K562 (cell line): ENCODE data around the gene COX15. TPM values are rescaled to one million over a fixed set of nuclear protein-coding genes. Genes with fewer than 3 reads are reported as not detected.

Experiments used
- ATAC-seq: fragments of 200-7000 bp; cut with Tn5 transposase; 3 replicates; pipeline ENCODE4 v1.9.1; 2020; ENCODE audit warnings: moderate library complexity
- BruUV-seq: library from RNA; stranded (reverse); fragments of 400-500 nt; replicated peaks from 2 replicates; lab custom pipeline; 2021; lab: Mats Ljungman, UMichigan
- CTCF ChIA-PET: fragments of 300-600 bp; formaldehyde crosslinking; extraction: SDS; loops from one replicate; lab custom pipeline; 2021; ENCODE audit warnings: low intra/inter-chr PET ratio; lab: Yijun Ruan, JAX
- POLR2A ChIA-PET: fragments of 300-600, 350-650 bp; sonication (Branson Sonifier 250); formaldehyde crosslinking; extraction: SDS; loops from one replicate; lab custom pipeline; 2021; ENCODE audit warnings: antibody characterized with exemption, inconsistent platforms; lab: Yijun Ruan, JAX
- DNase-seq, 4 experiments: peaks; one replicate each; pipeline versions ENCODE4 v3.0.0 to v3.0.0-alpha.2; 2011 to 2018; ENCODE audit warnings: low spot score in 3 of 4, mixed read lengths in 3 of 4; ENCODE audit errors: extremely low read depth in 1 of 4
- FAIRE-seq: peaks from 2 replicates; lab custom pipeline; 2011; peaks lifted over from hg19 to GRCh38; lab: Jason Lieb, UNC
- H2AFZ ChIP-seq: 2 replicates; pipeline ENCODE4 v1.6.0; 2011; ENCODE audit warnings: low read depth, low read length, control low read depth, inconsistent platforms
- H3K27ac ChIP-seq: fragments of 200-600 bp; 3 replicates; pipeline ENCODE4 v1.8.0; 2011; ENCODE audit warnings: low read depth, mild to moderate bottlenecking, control low read depth, inconsistent platforms, low read length, moderate library complexity, mixed read lengths; ENCODE audit errors: extremely low read depth
- H3K27me3 ChIP-seq, 2 experiments: fragments of 300-600 bp in 1 of 2; 2 replicates in 1 of 2; 3 replicates in 1 of 2; pipeline versions ENCODE4 v1.6.0 to v1.8.0; 2011; ENCODE audit warnings: inconsistent platforms in 2 of 2, low read length in 2 of 2, mild to moderate bottlenecking in 1 of 2, mixed read lengths in 1 of 2, moderate library complexity in 1 of 2; ENCODE audit not compliant: control insufficient read depth in 2 of 2, insufficient read depth in 2 of 2
- H3K36me3 ChIP-seq: fragments of 300-600 bp; 3 replicates; pipeline ENCODE4 v1.8.0; 2011; ENCODE audit warnings: mild to moderate bottlenecking, low read length, inconsistent platforms; ENCODE audit not compliant: control insufficient read depth, insufficient read depth
- H3K4me1 ChIP-seq, 2 experiments: fragments of 200-600 bp in 1 of 2; replicated peaks in 1 of 2; 2 replicates in 1 of 2; 3 replicates in 1 of 2; pipeline versions ENCODE4 v1.5.1 to v1.8.0; 2011; ENCODE audit warnings: inconsistent platforms in 2 of 2, low read length in 2 of 2, mild to moderate bottlenecking in 1 of 2, mixed read lengths in 1 of 2, moderate library complexity in 1 of 2; ENCODE audit not compliant: control insufficient read depth in 2 of 2, insufficient read depth in 2 of 2
- H3K4me2 ChIP-seq: 2 replicates; pipeline ENCODE4 v1.6.1; 2011; ENCODE audit warnings: low read length, control low read depth, inconsistent platforms, mixed read lengths; ENCODE audit not compliant: insufficient read depth
- H3K4me3 ChIP-seq: fragments of 200-600 bp; sonication (generic), shearing (Covaris generic); 2 replicates; pipeline ENCODE4 v1.5.1; 2016; ENCODE audit warnings: control low read depth, inconsistent platforms
- H3K79me2 ChIP-seq: fragments of 200-600 bp; 3 replicates; pipeline ENCODE4 v1.8.0; 2011; ENCODE audit warnings: low read length, inconsistent platforms; ENCODE audit not compliant: control insufficient read depth, insufficient read depth
- H3K9ac ChIP-seq, 2 experiments: 2 replicates each; pipeline versions ENCODE4 v1.6.0 to v1.6.1; 2011; ENCODE audit warnings: low read depth in 2 of 2, low read length in 2 of 2, control low read depth in 1 of 2, inconsistent platforms in 1 of 2, mild to moderate bottlenecking in 1 of 2, mixed read lengths in 1 of 2; ENCODE audit not compliant: insufficient read depth in 1 of 2
- H3K9me1 ChIP-seq: one replicate; pipeline ENCODE4 v1.6.0; 2011; ENCODE audit warnings: inconsistent platforms, mild to moderate bottlenecking, low read length, moderate library complexity; ENCODE audit not compliant: control insufficient read depth, insufficient read depth
- H3K9me3 ChIP-seq: replicated peaks from 2 replicates; pipeline ENCODE4 v1.5.1; 2011; ENCODE audit warnings: low read depth, low read length, inconsistent platforms; ENCODE audit not compliant: control insufficient read depth, insufficient read depth
- H4K20me1 ChIP-seq: replicated peaks from 2 replicates; pipeline ENCODE4 v1.6.1; 2011; ENCODE audit warnings: low read length, inconsistent platforms, mixed read lengths; ENCODE audit not compliant: control insufficient read depth, insufficient read depth
- ETV6 ChIP-seq, 3 experiments: fragments of 150-350 bp in 1 of 3; sonication (generic) in 1 of 3; formaldehyde crosslinking in 1 of 3; IDR thresholded peaks; 2 replicates each; pipeline versions ENCODE4 v1.6.1 to v1.8.0; 2014 to 2022; ENCODE audit warnings: borderline replicate concordance in 2 of 3, low read depth in 2 of 3, antibody characterized with exemption in 1 of 3, low read length in 1 of 3, mild to moderate bottlenecking in 1 of 3, missing genetic modification reagents in 1 of 3
- GABPB1 ChIP-seq: sonication (generic); formaldehyde crosslinking; IDR thresholded peaks from 2 replicates; pipeline ENCODE4 v1.8.0; 2022; ENCODE audit warnings: mild to moderate bottlenecking, missing genetic modification reagents
- PBX2 ChIP-seq, 2 experiments: IDR thresholded peaks in 1 of 2; conservative IDR thresholded peaks in 1 of 2; 2 replicates each; pipeline ENCODE4 v1.6.1; 2016; ENCODE audit warnings: low read depth in 2 of 2, mild to moderate bottlenecking in 1 of 2, missing compliant biosample characterization in 1 of 2, missing genetic modification characterization in 1 of 2, moderate library complexity in 1 of 2
- RBBP5 ChIP-seq: fragments of 200-600 bp; sonication (generic); IDR thresholded peaks from 2 replicates; pipeline ENCODE4 v1.6.1; 2012; ENCODE audit warnings: borderline replicate concordance, mild to moderate bottlenecking, low read length, control low read depth, inconsistent platforms; ENCODE audit not compliant: insufficient read depth, poor library complexity, severe bottlenecking
- SOX6 ChIP-seq: fragments of 450-650 bp; IDR thresholded peaks from 2 replicates; pipeline ENCODE4 v1.6.1; 2014; ENCODE audit warnings: mild to moderate bottlenecking
- ZBTB33 ChIP-seq: sonication (generic); formaldehyde crosslinking; IDR thresholded peaks from 2 replicates; pipeline ENCODE4 v1.8.1; 2023; ENCODE audit warnings: mild to moderate bottlenecking, missing genetic modification reagents
- ZNF395 ChIP-seq: fragments of 200-800 bp; sonication (Bioruptor generic); IDR thresholded peaks from 2 replicates; pipeline ENCODE4 v1.6.1; 2017; ENCODE audit warnings: missing genetic modification characterization, missing compliant biosample characterization
- ZSCAN29 ChIP-seq: fragments of 450-650 bp; IDR thresholded peaks from 2 replicates; pipeline ENCODE4 v1.6.1; 2017
- WGBS: fragments of 100-300 bp; shearing (Covaris generic); methylation state at CpG from one replicate; pipeline ENCODE4 v1.1.6; 2016; ENCODE audit warnings: low coverage, mixed read lengths; ENCODE audit not compliant: insufficient coverage; ENCODE audit errors: missing lambda C conversion rate; 5-methylcytosine and 5-hydroxymethylcytosine counted together
- in situ Hi-C: fragments of 300-500 bp; cut with MboI; formaldehyde crosslinking; loops from 4 replicates; pipeline ENCODE4 v1.15.0; 2018; ENCODE audit warnings: inconsistent platforms, mixed read lengths
- intact Hi-C: fragments of 100-400 bp; cut with micrococcal nuclease; formaldehyde crosslinking; loops from 2 replicates; pipeline ENCODE4 v1.14.2; 2022
- polyA plus RNA-seq, 8 experiments: library from polyadenylated mRNA; depleted of rRNA in 4 of 8; stranded (reverse) in 5 of 8; unstranded in 3 of 8; fragments of >200 nt; fragmentation: Nextera tagmentation in 2 of 8; fragmentation: Illumina TruSeq in 1 of 8; extraction: Ambion mirVana in 2 of 8; extraction: Trizol in 1 of 8; gene quantifications; 2 replicates each; pipeline versions ENCODE4 v1.2.1 to v1.2.3, GENCODE V29; 2011 to 2014; ENCODE audit warnings: inconsistent platforms in 1 of 8, missing spikeins in 1 of 8
- total RNA-seq, 7 experiments: library from RNA; depleted of rRNA in 6 of 7; stranded (reverse); fragments of >200 nt in 6 of 7; fragmentation: Illumina TruSeq in 2 of 7; extraction: Trizol in 2 of 7; gene quantifications; 2 replicates each; pipeline versions ENCODE4 v1.2.1 to v1.2.3, GENCODE V29; 2011 to 2021; ENCODE audit warnings: low replicate concordance in 1 of 7

The COX15 gene
- total and polyA plus RNA-seq, 9 of the 15 experiments (the other 6 are each of a cell fraction or from before 2014, with no cell fraction given) = 17.4 to 45.1 (median 23.7) TPM

GRCh38 chr10:99711129-99711719 is 20.7 kb downstream of the COX15 start (continued):
- TF ChIP-seq ZBTB33 = no peak
- no peak for TF ChIP-seq GABPB1 (CRISPR knock-in tag)
- TF ChIP-seq ETV6 (IDR thresholded peaks at IDR 0.05; ENCODE audit: borderline replicate concordance in 1 of 2, low read depth in 2 of 2, low read length in 1 of 2) = no peak
- TF ChIP-seq ETV6 (CRISPR knock-in tag; IDR thresholded peaks at IDR 0.05; ENCODE audit: borderline replicate concordance) = no peak
- no peak for TF ChIP-seq SOX6
- no peak for TF ChIP-seq ZSCAN29
- TF ChIP-seq, all 486 proteins: peak for 7

GRCh38 chr10:99709480-99710229 is 22.3 kb downstream of the COX15 start:
- DNase-seq (peak; percentile 8 to 30 (median 11)), ATAC-seq (peak; percentile 87), FAIRE-seq (no peak)
- WGBS = 34% methylated on average over 4 of the region's 4 CpGs
- no TSS peak for BruUV-seq
- H3K4me2 ChIP-seq = no peak overlapping the region
- no peaks in the 10 kb centered on the region for H4K20me1 ChIP-seq
- H3K27me3 ChIP-seq = no peaks in the 10 kb centered on the region
- intact Hi-C loops (loop anchor here (2.0 to 10.0 kb wide), 2 partner anchors 149 to 275 kb away; partner anchors contain the start of gene GOT1), in situ Hi-C loops (loop anchor here (5.0 to 25.0 kb wide), 3 partner anchors 92 to 272 kb away; partner anchors contain the start of gene GOT1)
- no peaks in the 10 kb centered on the region for H3K79me2 ChIP-seq
- peaks cover 47% of the 10 kb centered on the region; the same call in 2 of the 3 replicates for H3K36me3 ChIP-seq
- H3K27ac ChIP-seq = peak overlapping the region; percentile 85
- H2AFZ ChIP-seq = no peak overlapping the region
- ChIA-PET POLR2A (interaction anchor here (0.6 to 0.7 kb wide), 2 partner anchors 147 to 204 kb away, joined by 3 read pairs; no protein-coding TSS in a partner anchor), CTCF (no interaction called here)
- peaks cover 0 to 31% of the 10 kb centered on the region in 2 experiments; a peak in 3 of 5 replicates for H3K4me1 ChIP-seq
- no peaks in the 10 kb centered on the region for H3K9me1 ChIP-seq
- H3K9me3 ChIP-seq = no peaks in the 10 kb centered on the region
- peak overlapping the region in 1 of 2 experiments; percentile 33; a peak in 1 of 4 replicates for H3K9ac ChIP-seq
- no peak overlapping the region for H3K4me3 ChIP-seq
- TF ChIP-seq ZNF395 (CRISPR knock-in tag) = peak; percentile 35; the same call in 1 of the 2 replicates
- no peak for TF ChIP-seq RBBP5
- TF ChIP-seq PBX2 (CRISPR knock-in tag; IDR thresholded peaks at IDR 0.05; ENCODE audit: low read depth) = no peak
- peak; percentile 47 for TF ChIP-seq PBX2 (tag; conservative IDR thresholded peaks at IDR 0.05; ENCODE audit: low read depth)
